K562 (cell line): Measurements from ENCODE around the gene ARID5B. TPM values are rescaled to one million over a fixed set of nuclear protein-coding genes. Genes with fewer than 3 reads are reported as not detected.

Source experiments
- MYBL2 ChIP-seq, 2 experiments: fragments of 450-650 bp in 1 of 2; sonication (generic) in 1 of 2; formaldehyde crosslinking in 1 of 2; IDR thresholded peaks; 2 replicates each; pipeline versions ENCODE4 v1.6.1 to v1.8.1; 2017 to 2022; ENCODE audit warnings: borderline replicate concordance in 1 of 2, inconsistent platforms in 1 of 2, low read depth in 1 of 2, mild to moderate bottlenecking in 1 of 2, missing genetic modification reagents in 1 of 2, moderate library complexity in 1 of 2
- polyA plus RNA-seq, 8 experiments: library from polyadenylated mRNA; depleted of rRNA in 4 of 8; stranded (reverse) in 5 of 8; unstranded in 3 of 8; fragments of >200 nt; fragmentation: Nextera tagmentation in 2 of 8; fragmentation: Illumina TruSeq in 1 of 8; extraction: Ambion mirVana in 2 of 8; extraction: Trizol in 1 of 8; gene quantifications; 2 replicates each; pipeline versions ENCODE4 v1.2.1 to v1.2.3, GENCODE V29; 2011 to 2014; ENCODE audit warnings: inconsistent platforms in 1 of 8, missing spikeins in 1 of 8
- total RNA-seq, 7 experiments: library from RNA; depleted of rRNA in 6 of 7; stranded (reverse); fragments of >200 nt in 6 of 7; fragmentation: Illumina TruSeq in 2 of 7; extraction: Trizol in 2 of 7; gene quantifications; 2 replicates each; pipeline versions ENCODE4 v1.2.1 to v1.2.3, GENCODE V29; 2011 to 2021; ENCODE audit warnings: low replicate concordance in 1 of 7
- TF ChIP-seq, protein P1 (sequence below): IDR thresholded peaks from 2 replicates; pipeline ENCODE4 v1.6.1; 2012; ENCODE audit warnings: low read depth, low read length, improper control_type of control experiment, borderline replicate concordance
- TF ChIP-seq, protein P2 (sequence below): sonication (generic); formaldehyde crosslinking; IDR thresholded peaks from 2 replicates; pipeline ENCODE4 v1.8.0; 2023; ENCODE audit warnings: mild to moderate bottlenecking, missing genetic modification reagents
- TF ChIP-seq, protein P3 (sequence below): sonication (generic); formaldehyde crosslinking; IDR thresholded peaks from 2 replicates; pipeline ENCODE4 v1.8.0; 2022; ENCODE audit warnings: mild to moderate bottlenecking, missing genetic modification reagents

The ARID5B gene
- total and polyA plus RNA-seq, 9 of the 15 experiments (the other 6 are each of a cell fraction or from before 2014, with no cell fraction given): 0.48 to 1.6 (median 0.80) TPM

DNA sequence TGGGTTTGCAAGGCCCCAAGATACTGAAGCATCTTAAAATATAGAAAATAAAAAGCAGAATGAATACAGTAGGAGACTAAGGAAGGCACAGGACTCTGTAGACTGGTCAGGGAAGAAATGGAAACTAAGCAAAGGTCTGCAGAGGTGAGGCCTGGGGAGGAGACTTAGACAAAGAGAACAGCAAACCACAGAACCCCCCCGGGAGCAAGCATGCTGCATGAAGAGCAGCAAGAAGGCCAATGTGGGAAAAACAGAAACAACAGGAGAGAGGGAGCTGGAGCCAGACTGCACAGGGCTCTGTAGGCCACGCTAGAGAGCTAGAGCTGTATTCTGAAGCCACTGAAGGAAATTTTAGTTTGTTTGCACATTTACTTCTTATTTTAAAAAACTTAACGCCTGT, 45.7 kb upstream of the ARID5B start (continued):
- no peak for TF ChIP-seq MYBL2 (IDR thresholded peaks at IDR 0.05; ENCODE audit: low read depth)
- TF ChIP-seq MYBL2 (CRISPR knock-in tag; IDR thresholded peaks at IDR 0.05; ENCODE audit: borderline replicate concordance): no peak
- TF ChIP-seq, protein P1, sequence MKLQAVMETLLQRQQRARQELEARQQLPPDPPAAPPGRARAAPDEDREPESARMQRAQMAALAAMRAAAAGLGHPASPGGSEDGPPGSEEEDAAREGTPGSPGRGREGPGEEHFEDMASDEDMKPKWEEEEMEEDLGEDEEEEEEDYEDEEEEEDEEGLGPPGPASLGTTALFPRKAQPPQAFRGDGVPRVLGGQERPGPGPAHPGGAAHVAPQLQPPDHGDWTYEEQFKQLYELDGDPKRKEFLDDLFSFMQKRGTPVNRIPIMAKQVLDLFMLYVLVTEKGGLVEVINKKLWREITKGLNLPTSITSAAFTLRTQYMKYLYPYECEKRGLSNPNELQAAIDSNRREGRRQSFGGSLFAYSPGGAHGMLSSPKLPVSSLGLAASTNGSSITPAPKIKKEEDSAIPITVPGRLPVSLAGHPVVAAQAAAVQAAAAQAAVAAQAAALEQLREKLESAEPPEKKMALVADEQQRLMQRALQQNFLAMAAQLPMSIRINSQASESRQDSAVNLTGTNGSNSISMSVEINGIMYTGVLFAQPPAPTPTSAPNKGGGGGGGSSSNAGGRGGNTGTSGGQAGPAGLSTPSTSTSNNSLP: no peak
- TF ChIP-seq, protein P2, sequence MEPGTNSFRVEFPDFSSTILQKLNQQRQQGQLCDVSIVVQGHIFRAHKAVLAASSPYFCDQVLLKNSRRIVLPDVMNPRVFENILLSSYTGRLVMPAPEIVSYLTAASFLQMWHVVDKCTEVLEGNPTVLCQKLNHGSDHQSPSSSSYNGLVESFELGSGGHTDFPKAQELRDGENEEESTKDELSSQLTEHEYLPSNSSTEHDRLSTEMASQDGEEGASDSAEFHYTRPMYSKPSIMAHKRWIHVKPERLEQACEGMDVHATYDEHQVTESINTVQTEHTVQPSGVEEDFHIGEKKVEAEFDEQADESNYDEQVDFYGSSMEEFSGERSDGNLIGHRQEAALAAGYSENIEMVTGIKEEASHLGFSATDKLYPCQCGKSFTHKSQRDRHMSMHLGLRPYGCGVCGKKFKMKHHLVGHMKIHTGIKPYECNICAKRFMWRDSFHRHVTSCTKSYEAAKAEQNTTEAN (CRISPR knock-in tag): no peak
- TF ChIP-seq, protein P3, sequence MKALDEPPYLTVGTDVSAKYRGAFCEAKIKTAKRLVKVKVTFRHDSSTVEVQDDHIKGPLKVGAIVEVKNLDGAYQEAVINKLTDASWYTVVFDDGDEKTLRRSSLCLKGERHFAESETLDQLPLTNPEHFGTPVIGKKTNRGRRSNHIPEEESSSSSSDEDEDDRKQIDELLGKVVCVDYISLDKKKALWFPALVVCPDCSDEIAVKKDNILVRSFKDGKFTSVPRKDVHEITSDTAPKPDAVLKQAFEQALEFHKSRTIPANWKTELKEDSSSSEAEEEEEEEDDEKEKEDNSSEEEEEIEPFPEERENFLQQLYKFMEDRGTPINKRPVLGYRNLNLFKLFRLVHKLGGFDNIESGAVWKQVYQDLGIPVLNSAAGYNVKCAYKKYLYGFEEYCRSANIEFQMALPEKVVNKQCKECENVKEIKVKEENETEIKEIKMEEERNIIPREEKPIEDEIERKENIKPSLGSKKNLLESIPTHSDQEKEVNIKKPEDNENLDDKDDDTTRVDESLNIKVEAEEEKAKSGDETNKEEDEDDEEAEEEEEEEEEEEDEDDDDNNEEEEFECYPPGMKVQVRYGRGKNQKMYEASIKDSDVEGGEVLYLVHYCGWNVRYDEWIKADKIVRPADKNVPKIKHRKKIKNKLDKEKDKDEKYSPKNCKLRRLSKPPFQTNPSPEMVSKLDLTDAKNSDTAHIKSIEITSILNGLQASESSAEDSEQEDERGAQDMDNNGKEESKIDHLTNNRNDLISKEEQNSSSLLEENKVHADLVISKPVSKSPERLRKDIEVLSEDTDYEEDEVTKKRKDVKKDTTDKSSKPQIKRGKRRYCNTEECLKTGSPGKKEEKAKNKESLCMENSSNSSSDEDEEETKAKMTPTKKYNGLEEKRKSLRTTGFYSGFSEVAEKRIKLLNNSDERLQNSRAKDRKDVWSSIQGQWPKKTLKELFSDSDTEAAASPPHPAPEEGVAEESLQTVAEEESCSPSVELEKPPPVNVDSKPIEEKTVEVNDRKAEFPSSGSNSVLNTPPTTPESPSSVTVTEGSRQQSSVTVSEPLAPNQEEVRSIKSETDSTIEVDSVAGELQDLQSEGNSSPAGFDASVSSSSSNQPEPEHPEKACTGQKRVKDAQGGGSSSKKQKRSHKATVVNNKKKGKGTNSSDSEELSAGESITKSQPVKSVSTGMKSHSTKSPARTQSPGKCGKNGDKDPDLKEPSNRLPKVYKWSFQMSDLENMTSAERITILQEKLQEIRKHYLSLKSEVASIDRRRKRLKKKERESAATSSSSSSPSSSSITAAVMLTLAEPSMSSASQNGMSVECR (CRISPR knock-in tag): no peak
